ENCODE measurements around the gene PLBD2. TPM values are rescaled to one million over a fixed set of nuclear protein-coding genes. Genes with fewer than 3 reads are reported as not detected.

Gene PLBD2
- total and polyA plus RNA-seq, 10 of the 15 experiments (the other 5 are each of a cell fraction or from before 2014, with no cell fraction given): 1.4 to 16.6 (median 5.9) TPM

DNA sequence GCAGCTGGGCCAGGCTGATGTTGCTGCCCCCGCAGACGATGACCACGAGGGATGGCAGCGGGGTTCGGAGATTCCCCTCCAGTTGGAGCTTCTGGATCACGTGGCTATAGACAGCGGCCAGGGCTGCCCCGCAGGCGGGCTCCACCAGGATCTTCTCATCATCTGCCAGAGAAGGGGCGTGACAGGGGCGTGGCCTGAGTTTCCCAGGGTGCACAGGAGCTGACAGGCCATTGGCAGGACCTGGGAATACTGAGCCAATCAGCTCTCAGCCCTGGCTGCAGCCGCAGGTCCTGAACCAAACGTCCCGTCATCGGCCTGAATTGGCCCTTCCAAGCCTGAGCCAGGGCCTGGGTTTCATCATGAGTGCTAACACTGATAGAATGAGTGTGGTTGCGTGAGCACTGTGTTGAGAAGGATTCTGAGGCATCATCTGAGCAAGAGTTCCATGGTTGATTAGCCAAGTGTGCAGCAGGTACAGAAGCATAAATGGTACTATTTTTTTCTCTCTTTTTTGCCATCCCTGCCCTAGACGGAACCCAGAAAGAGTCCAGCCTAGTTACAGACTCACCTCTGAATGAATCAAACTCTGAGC, 34.7 kb downstream of the PLBD2 start:
- no TSS peak for BruUV-seq (replicated peaks)
- FAIRE-seq: peak; percentile 68
- Histone ChIP-seq H3K9ac (ENCODE audit: control insufficient read depth, insufficient read depth, low read length) (no peak overlapping the region), H3K4me1 (ENCODE audit: control insufficient read depth, insufficient read depth, low read length) (no peaks in the 10 kb centered on the region; the same call in 1 of the 2 replicates), H3K79me2 (ENCODE audit: control insufficient read depth, insufficient read depth, low read length) (no peaks in the 10 kb centered on the region), H2AFZ (ENCODE audit: control insufficient read depth, low read depth, low read length) (no peak overlapping the region), H3K27me3 (replicated peaks in 1 of 2; ENCODE audit: control insufficient read depth in 2 of 2, insufficient read depth in 2 of 2, low read length in 1 of 2) (no peaks in the 10 kb centered on the region), H3K4me2 (ENCODE audit: control insufficient read depth, insufficient read depth) (no peak overlapping the region), H3K27ac (ENCODE audit: control insufficient read depth, insufficient read depth) (no peak overlapping the region), H3K4me3 (no peak overlapping the region), H3K9me3 (replicated peaks; ENCODE audit: control insufficient read depth, insufficient read depth, low read length) (no peaks in the 10 kb centered on the region), H3K36me3 (ENCODE audit: control insufficient read depth in 2 of 2, insufficient read depth in 2 of 2, low read length in 1 of 2) (no peaks in the 10 kb centered on the region; a peak in 2 of 4 replicates), H4K20me1 (ENCODE audit: control insufficient read depth, insufficient read depth) (no peaks in the 10 kb centered on the region)
- ChIA-PET RAD21 (ENCODE audit: unreplicated experiment) (no interaction called here), POLR2A (interaction anchor here (0.5 kb wide), 1 partner anchor 14 kb away, joined by 3 read pairs; no protein-coding TSS in a partner anchor), SMC1A (ENCODE audit: uncharacterized antibody, unreplicated experiment) (interaction anchor here (1.4 kb wide), 1 partner anchor 80 kb away, joined by 3 read pairs; no protein-coding TSS in a partner anchor), CTCF (no interaction called here)
- in situ Hi-C loops (cut with MboI): no loop called here
- 60% methylated on average over 17 of the region's 17 CpGs for WGBS (ENCODE audit: insufficient coverage, insufficient replicate concordance, low lambda C conversion rate, missing lambda C conversion rate)
- DNase-seq (ENCODE audit: low read depth, low spot score): peak; percentile 59
- peak; percentile 86 for ATAC-seq
- intact Hi-C loops (cut with micrococcal nuclease; ENCODE audit: unreplicated experiment): no loop called here
- TF ChIP-seq, protein P1, sequence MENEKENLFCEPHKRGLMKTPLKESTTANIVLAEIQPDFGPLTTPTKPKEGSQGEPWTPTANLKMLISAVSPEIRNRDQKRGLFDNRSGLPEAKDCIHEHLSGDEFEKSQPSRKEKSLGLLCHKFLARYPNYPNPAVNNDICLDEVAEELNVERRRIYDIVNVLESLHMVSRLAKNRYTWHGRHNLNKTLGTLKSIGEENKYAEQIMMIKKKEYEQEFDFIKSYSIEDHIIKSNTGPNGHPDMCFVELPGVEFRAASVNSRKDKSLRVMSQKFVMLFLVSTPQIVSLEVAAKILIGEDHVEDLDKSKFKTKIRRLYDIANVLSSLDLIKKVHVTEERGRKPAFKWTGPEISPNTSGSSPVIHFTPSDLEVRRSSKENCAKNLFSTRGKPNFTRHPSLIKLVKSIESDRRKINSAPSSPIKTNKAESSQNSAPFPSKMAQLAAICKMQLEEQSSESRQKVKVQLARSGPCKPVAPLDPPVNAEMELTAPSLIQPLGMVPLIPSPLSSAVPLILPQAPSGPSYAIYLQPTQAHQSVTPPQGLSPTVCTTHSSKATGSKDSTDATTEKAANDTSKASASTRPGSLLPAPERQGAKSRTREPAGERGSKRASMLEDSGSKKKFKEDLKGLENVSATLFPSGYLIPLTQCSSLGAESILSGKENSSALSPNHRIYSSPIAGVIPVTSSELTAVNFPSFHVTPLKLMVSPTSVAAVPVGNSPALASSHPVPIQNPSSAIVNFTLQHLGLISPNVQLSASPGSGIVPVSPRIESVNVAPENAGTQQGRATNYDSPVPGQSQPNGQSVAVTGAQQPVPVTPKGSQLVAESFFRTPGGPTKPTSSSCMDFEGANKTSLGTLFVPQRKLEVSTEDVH (IDR thresholded peaks at IDR 0.05; ENCODE audit: low read depth, partially characterized antibody): no peak
- TF ChIP-seq, protein P2, sequence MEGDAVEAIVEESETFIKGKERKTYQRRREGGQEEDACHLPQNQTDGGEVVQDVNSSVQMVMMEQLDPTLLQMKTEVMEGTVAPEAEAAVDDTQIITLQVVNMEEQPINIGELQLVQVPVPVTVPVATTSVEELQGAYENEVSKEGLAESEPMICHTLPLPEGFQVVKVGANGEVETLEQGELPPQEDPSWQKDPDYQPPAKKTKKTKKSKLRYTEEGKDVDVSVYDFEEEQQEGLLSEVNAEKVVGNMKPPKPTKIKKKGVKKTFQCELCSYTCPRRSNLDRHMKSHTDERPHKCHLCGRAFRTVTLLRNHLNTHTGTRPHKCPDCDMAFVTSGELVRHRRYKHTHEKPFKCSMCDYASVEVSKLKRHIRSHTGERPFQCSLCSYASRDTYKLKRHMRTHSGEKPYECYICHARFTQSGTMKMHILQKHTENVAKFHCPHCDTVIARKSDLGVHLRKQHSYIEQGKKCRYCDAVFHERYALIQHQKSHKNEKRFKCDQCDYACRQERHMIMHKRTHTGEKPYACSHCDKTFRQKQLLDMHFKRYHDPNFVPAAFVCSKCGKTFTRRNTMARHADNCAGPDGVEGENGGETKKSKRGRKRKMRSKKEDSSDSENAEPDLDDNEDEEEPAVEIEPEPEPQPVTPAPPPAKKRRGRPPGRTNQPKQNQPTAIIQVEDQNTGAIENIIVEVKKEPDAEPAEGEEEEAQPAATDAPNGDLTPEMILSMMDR (IDR thresholded peaks at IDR 0.05 in 2 of 3, conservative IDR thresholded peaks at IDR 0.05 in 1 of 3; ENCODE audit: control insufficient read depth in 2 of 3, extremely low read depth in 1 of 3, insufficient read depth in 1 of 3, low read depth in 3 of 3, low read length in 3 of 3): no peak
- TF ChIP-seq PAX5 (IDR thresholded peaks at IDR 0.05; ENCODE audit: borderline replicate concordance, low read depth, low read length): peak; percentile 86
- no peak for TF ChIP-seq FOXK2 (IDR thresholded peaks at IDR 0.05)
- TF ChIP-seq SREBF1 (IDR thresholded peaks at IDR 0.05; ENCODE audit: low read length): no peak
- TF ChIP-seq YY1 (IDR thresholded peaks at IDR 0.05; ENCODE audit: low read depth, low read length): no peak
- TF ChIP-seq NFYA (IDR thresholded peaks at IDR 0.05; ENCODE audit: borderline replicate concordance, low read depth, low read length): no peak
- TF ChIP-seq STAT3 (IDR thresholded peaks at IDR 0.05; ENCODE audit: low read depth, low read length): no peak
- no peak for TF ChIP-seq CBFB (IDR thresholded peaks at IDR 0.05; ENCODE audit: low read depth)
- TF ChIP-seq, protein P3, sequence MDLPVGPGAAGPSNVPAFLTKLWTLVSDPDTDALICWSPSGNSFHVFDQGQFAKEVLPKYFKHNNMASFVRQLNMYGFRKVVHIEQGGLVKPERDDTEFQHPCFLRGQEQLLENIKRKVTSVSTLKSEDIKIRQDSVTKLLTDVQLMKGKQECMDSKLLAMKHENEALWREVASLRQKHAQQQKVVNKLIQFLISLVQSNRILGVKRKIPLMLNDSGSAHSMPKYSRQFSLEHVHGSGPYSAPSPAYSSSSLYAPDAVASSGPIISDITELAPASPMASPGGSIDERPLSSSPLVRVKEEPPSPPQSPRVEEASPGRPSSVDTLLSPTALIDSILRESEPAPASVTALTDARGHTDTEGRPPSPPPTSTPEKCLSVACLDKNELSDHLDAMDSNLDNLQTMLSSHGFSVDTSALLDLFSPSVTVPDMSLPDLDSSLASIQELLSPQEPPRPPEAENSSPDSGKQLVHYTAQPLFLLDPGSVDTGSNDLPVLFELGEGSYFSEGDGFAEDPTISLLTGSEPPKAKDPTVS (IDR thresholded peaks at IDR 0.05; ENCODE audit: low read depth, low read length): no peak
- TF ChIP-seq, protein P4, sequence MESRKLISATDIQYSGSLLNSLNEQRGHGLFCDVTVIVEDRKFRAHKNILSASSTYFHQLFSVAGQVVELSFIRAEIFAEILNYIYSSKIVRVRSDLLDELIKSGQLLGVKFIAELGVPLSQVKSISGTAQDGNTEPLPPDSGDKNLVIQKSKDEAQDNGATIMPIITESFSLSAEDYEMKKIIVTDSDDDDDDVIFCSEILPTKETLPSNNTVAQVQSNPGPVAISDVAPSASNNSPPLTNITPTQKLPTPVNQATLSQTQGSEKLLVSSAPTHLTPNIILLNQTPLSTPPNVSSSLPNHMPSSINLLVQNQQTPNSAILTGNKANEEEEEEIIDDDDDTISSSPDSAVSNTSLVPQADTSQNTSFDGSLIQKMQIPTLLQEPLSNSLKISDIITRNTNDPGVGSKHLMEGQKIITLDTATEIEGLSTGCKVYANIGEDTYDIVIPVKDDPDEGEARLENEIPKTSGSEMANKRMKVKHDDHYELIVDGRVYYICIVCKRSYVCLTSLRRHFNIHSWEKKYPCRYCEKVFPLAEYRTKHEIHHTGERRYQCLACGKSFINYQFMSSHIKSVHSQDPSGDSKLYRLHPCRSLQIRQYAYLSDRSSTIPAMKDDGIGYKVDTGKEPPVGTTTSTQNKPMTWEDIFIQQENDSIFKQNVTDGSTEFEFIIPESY (IDR thresholded peaks at IDR 0.05): no peak
- TF ChIP-seq EGR1 (IDR thresholded peaks at IDR 0.05; ENCODE audit: borderline replicate concordance in 1 of 2, low read depth in 2 of 2, low read length in 2 of 2): no peak
- TF ChIP-seq FOXM1 (IDR thresholded peaks at IDR 0.05; ENCODE audit: low read depth, low read length): no peak
- no peak for TF ChIP-seq GATAD2B (conservative IDR thresholded peaks at IDR 0.05; ENCODE audit: low read depth)
- no peak for TF ChIP-seq ASH2L (IDR thresholded peaks at IDR 0.05; ENCODE audit: borderline replicate concordance, low read depth)
- TF ChIP-seq ETV6 (conservative IDR thresholded peaks at IDR 0.05 in 1 of 2, IDR thresholded peaks at IDR 0.05 in 1 of 2; ENCODE audit: borderline replicate concordance in 1 of 2, low read depth in 1 of 2): no peak

Measured in GM12878 (cell line).